Hematopoietic multipotent progenitor cell (in vitro differentiated cells): ENCODE measurements around the gene INTS6L. TPM values are rescaled to one million over a fixed set of nuclear protein-coding genes. Genes with fewer than 3 reads are reported as not detected.
"Not testable (repeated sequence)": the region's sequence is repeated elsewhere in the genome, so short reads cannot be mapped to it uniquely, and the experiment has no call there.

Experiments used
- DNase-seq, 3 donors: peaks; one replicate each; pipeline ENCODE4 v3.0.0-alpha.2; 2011 to 2015; ENCODE audit warnings: low read depth in 2 of 3, low spot score in 2 of 3
- total RNA-seq: library from RNA; depleted of rRNA; stranded (reverse); fragments of >200 nt; gene quantifications from one replicate; pipeline ENCODE4 v1.2.3, GENCODE V29; 2012

Gene INTS6L
- total RNA-seq, 1 donor: 11.8 TPM

DNA sequence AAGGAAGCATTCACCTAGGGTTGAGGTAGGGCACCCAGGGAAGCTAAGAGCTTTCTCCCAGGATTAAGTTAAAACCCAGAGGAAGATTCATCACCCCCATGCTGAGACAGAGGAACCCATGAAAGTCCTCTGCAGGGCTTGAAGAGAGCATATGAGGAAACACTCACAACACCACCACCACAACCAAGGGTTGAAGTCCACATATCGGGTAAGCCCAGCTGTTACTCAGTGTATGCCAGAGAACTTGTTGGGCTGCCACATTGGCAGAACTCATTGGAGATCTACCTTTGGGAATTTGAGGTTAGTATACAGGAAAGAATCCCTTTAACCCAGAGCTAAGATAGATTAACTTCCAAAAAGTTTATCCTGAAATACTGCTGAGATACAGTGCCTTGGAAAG, 75.1 kb downstream of the INTS6L start:
- no peak for DNase-seq

DNA sequence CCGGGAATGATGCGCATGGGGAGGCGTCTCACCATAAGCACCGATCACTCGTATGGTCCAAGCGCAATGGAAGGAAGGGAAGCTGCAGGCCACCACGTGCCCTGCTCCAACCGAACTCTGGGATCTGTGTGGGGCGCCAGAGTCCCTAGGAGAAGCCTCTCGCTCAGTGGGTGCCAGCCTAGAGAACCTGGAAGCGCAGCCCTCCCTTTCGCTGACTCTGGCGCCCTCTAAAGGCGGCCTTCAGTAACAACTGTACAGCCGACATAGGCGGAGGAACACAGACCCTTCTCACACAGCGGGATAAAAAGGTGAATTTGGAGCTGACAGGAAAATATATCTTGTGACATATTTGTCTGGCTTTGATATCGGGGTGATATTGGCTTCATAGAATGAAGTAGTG, 76.0 kb downstream of the INTS6L start:
- DNase-seq: peak; percentile 2 to 54 (median 32)

DNA sequence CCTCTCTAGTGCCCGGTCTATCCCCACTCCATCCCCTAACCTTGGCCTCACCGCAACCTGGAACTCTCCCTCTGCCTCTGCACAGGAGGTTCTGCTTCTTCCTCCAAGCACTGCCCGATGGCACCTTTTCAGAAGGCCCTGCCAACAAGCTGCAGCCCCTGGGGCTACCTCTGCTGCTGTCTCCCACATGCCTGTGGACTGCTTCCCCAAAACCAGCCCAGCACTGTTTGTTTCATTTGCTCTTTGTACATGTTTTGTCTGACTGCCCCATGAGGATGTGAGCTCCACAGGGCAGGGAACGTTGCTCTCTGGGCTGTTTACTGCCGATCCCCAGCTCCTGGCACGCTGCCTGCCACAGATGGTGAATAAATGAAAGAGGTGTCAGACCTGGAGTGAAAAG, 85.4 kb downstream of the INTS6L start:
- DNase-seq: peak in 1 of 3 donors; percentile 32

DNA sequence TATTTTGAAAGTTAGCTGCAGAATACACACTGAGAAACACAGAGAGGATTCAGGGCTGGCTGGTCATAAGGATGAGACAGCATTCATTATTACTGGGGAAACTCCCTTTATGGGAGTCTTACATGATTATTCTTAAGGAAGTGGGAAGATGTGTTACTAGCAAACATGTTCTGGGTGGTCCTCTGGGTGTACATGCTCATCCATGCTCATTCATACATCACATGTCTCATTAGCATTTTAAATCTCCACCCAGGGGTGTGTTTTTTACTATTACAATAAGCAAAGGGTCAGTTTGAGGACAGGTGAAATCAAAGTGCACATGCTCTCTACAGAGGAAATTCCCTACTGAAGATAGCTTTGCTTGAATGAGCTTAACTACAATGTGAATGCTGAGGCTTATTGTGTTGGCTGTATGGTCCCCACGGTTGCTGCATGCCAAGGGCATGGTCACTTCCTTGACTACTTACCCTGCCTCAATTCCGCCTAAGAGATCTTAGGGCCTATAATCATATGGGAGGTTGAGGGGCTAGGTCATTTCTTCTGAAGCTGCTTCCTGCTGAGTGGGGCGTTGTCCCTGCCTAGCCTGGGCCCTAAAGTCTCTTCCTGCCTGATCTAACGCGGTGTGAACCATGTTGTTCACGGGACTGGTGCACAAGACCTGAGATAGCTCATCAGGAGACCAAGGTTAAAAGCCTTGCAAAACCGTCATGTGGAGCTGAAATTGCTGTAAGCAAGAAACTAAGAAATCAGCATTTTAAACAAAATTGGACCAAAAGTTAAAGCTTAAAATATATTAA, 104.1 kb downstream of the INTS6L start:
- DNase-seq: not testable (repeated sequence)

DNA sequence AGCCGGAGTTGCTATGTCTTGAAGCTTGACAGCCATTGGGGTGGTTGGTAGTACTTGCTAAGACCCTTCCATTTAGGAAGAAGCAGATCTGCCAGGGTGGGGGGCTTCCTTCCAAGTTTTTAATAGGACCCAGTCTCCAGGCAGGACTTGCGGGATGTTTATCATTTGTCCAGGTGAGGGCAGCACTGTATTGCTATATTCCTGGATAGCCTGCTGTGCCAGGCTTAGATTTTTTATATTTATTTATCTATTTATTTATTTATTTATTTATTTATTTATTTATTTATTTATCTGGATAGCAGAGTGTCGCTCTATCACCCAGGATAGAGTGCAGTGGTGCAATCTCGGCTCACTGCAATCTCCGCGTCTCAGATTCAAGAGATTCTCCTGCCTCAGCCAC, 105.5 kb downstream of the INTS6L start:
- DNase-seq: peak in 1 of 3 donors; percentile 21

DNA sequence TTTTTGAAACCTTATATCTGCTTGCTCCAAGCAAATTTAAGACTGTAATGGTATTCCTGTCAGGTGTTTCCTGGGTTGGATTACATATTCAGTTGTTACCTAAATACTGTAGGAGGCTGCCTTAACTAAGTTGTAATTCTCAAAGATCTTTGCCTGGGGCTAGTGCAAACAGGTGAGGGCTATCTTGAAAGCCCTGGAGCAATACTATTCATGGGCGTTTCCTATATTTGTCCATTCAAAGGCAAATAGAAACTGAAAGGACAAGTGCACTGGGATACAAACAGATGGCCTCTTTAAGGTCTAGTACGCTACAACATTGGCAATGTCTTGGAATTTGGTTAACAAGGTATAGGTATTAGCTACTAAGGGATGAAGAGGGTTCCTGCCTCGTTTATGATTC, 108.9 kb downstream of the INTS6L start:
- no peak for DNase-seq

Other genes starting within 250 kb of the INTS6L start
- not detected for gene ETDC, start 211.2 kb upstream of the INTS6L start, total RNA-seq
- gene ZNF75D, start 176.6 kb upstream of the INTS6L start, total RNA-seq: 4.8 TPM
- 1.6 TPM for gene ZNF449, start 175.9 kb upstream of the INTS6L start, total RNA-seq
- 0.27 TPM for gene SMIM10L2A, start 98.7 kb upstream of the INTS6L start, total RNA-seq
- not detected for gene CT45A1, start 193.0 kb downstream of the INTS6L start, total RNA-seq
- not detected for gene CT45A3, start 247.5 kb downstream of the INTS6L start, total RNA-seq